ENCODE data around the gene NAA20. TPM values are rescaled to one million over a fixed set of nuclear protein-coding genes. Genes with fewer than 3 reads are reported as not detected.

The NAA20 gene
- total and polyA plus RNA-seq, 2 of the 4 experiments (the other 2 are of a cell fraction): 35.7 to 58.8 TPM

DNA sequence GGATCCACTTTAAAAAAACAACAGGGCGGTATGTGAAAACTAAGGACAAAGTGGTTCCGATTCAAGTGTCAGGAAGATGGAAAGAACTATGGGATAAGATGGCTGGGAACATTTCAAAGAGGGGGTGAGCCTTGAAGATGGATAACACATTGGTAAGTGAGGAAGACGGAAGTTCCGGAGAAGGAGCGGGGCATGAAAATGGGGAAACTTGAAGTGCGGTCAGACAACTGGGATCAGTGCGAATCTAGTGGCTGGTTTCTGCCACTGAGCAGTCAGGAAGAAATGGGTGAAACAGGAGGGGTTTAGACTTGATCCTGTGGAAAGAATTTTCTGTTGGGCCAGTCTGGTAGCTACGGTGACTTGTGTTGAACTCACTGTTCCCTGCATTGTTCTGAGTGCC is 1.2 kb downstream of the NAA20 start:
- Histone ChIP-seq H3K18ac (ENCODE audit: low read depth, low read length) (no peak overlapping the region), H2AFZ (replicated peaks; ENCODE audit: low read length, poor library complexity) (no peak overlapping the region), H3K27me3 (ENCODE audit: control insufficient read depth, insufficient read depth, low read length) (no peaks in the 10 kb centered on the region), H3K9me3 (ENCODE audit: control insufficient read depth, insufficient read depth, low read length) (no peaks in the 10 kb centered on the region), H3K27ac (ENCODE audit: insufficient read depth, low read length) (no peak overlapping the region), H3K4me3 (ENCODE audit: insufficient read depth, low read depth, low read length) (peak overlapping the region; percentile 22; the same call in 1 of the 2 replicates), H2BK20ac (ENCODE audit: low read depth, low read length) (no peak overlapping the region), H2BK120ac (ENCODE audit: low read depth, low read length) (no peak overlapping the region), H4K91ac (ENCODE audit: insufficient read depth, low read depth, low read length) (no peak overlapping the region), H2BK15ac (ENCODE audit: low read depth, low read length) (no peak overlapping the region), H3K79me1 (ENCODE audit: low read depth in 1 of 2, low read length in 2 of 2) (peaks cover 24 to 50% of the 10 kb centered on the region in 2 experiments), H2AK9ac (replicated peaks; ENCODE audit: low read depth, low read length, poor library complexity) (peak overlapping the region; percentile 11), H4K20me1 (ENCODE audit: insufficient read depth, low read length) (peaks cover 18% of the 10 kb centered on the region), H3K9ac (ENCODE audit: low read depth, low read length) (no peak overlapping the region; the same call in 1 of the 2 replicates), H2BK5ac (ENCODE audit: low read depth, low read length, poor library complexity, severe bottlenecking) (no peak overlapping the region), H3K4me2 (ENCODE audit: low read depth, low read length) (peak overlapping the region; percentile 100), H3K56ac (ENCODE audit: extremely low read depth, insufficient read depth, low read length) (no peak overlapping the region), H3K23ac (ENCODE audit: low read depth, low read length) (no peak overlapping the region; the same call in 1 of the 2 replicates), H2AK5ac (ENCODE audit: low read depth, low read length) (no peak overlapping the region), H3K36me3 (ENCODE audit: control insufficient read depth, insufficient read depth, low read length) (peaks cover 6% of the 10 kb centered on the region; the same call in 1 of the 2 replicates), H4K8ac (ENCODE audit: low read depth in 2 of 2, low read length in 2 of 2) (no peak overlapping the region; a peak in 1 of 4 replicates), H4K5ac (ENCODE audit: low read depth, low read length) (no peak overlapping the region), H3K4me1 (ENCODE audit: control insufficient read depth, insufficient read depth, low read length) (peaks cover 17% of the 10 kb centered on the region), H3K4ac (ENCODE audit: low read depth, low read length) (no peak overlapping the region), H3K9me1 (ENCODE audit: insufficient read depth, low read length) (peaks cover 19% of the 10 kb centered on the region), H3K14ac (replicated peaks; ENCODE audit: low read depth, low read length) (no peak overlapping the region)
- ATAC-seq (ENCODE audit: low read depth) (no peak), DNase-seq (no peak)
- intact Hi-C loops (cut with micrococcal nuclease) (no loop called here), dilution Hi-C loops (cut with HindIII; ENCODE audit: low sequenced_read_pairs, unreplicated experiment) (no loop called here), in situ Hi-C loops (cut with MboI; ENCODE audit: low sequenced_read_pairs) (no loop called here)
- ChIA-PET CTCF (no interaction called here), POLR2A (ENCODE audit: unreplicated experiment) (interaction anchor here (1.1 kb wide), 1 partner anchor 43 kb away, joined by 5 read pairs; no protein-coding TSS in a partner anchor)
- TSS peak; percentile 30 for BruUV-seq (replicated peaks)
- TF ChIP-seq RFX5 (IDR thresholded peaks at IDR 0.05; ENCODE audit: low read depth, low read length): no peak
- TF ChIP-seq SMC3 (IDR thresholded peaks at IDR 0.05; ENCODE audit: low read depth, low read length): no peak
- no peak for TF ChIP-seq MXI1 (IDR thresholded peaks at IDR 0.05; ENCODE audit: borderline replicate concordance, low read depth, low read length)
- TF ChIP-seq MAFK (IDR thresholded peaks at IDR 0.05; ENCODE audit: low read depth, low read length): no peak
- no peak for TF ChIP-seq NFE2L2 (IDR thresholded peaks at IDR 0.05; ENCODE audit: low read depth, low read length)
- no peak for TF ChIP-seq CHD1 (IDR thresholded peaks at IDR 0.05; ENCODE audit: low read depth, low read length)
- TF ChIP-seq RAD21 (IDR thresholded peaks at IDR 0.05; ENCODE audit: low read length): no peak
- no peak for TF ChIP-seq BHLHE40 (IDR thresholded peaks at IDR 0.05; ENCODE audit: low read depth, low read length)
- TF ChIP-seq CEBPB (IDR thresholded peaks at IDR 0.05; ENCODE audit: low read depth, low read length): no peak
- TF ChIP-seq ELK1 (IDR thresholded peaks at IDR 0.05; ENCODE audit: borderline replicate concordance, low read depth, low read length): no peak
- no peak for TF ChIP-seq MAZ (IDR thresholded peaks at IDR 0.05; ENCODE audit: borderline replicate concordance, low read depth, low read length)
- 100% methylated on average over 4 of the region's 8 CpGs; no CpG with 5 or more reads in 1 of the 2 experiments for WGBS, 2 experiments (ENCODE audit: extremely low coverage in 2 of 2, insufficient read length in 1 of 2)
